Activated T-helper 1 cell treated with anti-CD3 and anti-CD28 coated beads, Interleukin-12 subunit alpha, Interleukin-12 subunit beta, Interleukin-2, Interleukin-4 antibody, amounts not matched to agents 30 ng/mL and 10 ng/mL and 1 ng/mL, durations not matched to agents 14 hours and 24 hours and 36 hours (primary cell): Measurements from ENCODE around the gene CDKAL1. TPM values are rescaled to one million over a fixed set of nuclear protein-coding genes. Genes with fewer than 3 reads are reported as not detected.

Source experiments
- DNase-seq: peaks from one replicate; pipeline ENCODE4 v3.0.0; 2021; ENCODE audit warnings: low spot score
- H3K27ac Mint-ChIP-seq: one replicate; pipeline ENCODE4 v1.8.0; 2021; ENCODE audit warnings: mild to moderate bottlenecking, mixed read lengths
- H3K27me3 Mint-ChIP-seq: one replicate; pipeline ENCODE4 v1.8.0; 2022; ENCODE audit warnings: mild to moderate bottlenecking, moderate library complexity, mixed read lengths; ENCODE audit not compliant: insufficient read depth
- H3K36me3 Mint-ChIP-seq: one replicate; pipeline ENCODE4 v1.8.0; 2021; ENCODE audit warnings: low read depth, mixed read lengths
- H3K4me1 Mint-ChIP-seq: one replicate; pipeline ENCODE4 v1.8.0; 2021; ENCODE audit warnings: low read depth, mixed read lengths
- H3K4me3 Mint-ChIP-seq: one replicate; pipeline ENCODE4 v1.8.0; 2021; ENCODE audit warnings: mild to moderate bottlenecking, moderate library complexity, mixed read lengths
- H3K9me3 Mint-ChIP-seq: one replicate; pipeline ENCODE4 v1.8.0; 2021; ENCODE audit warnings: mixed read lengths
- intact Hi-C: fragments of 100-400 bp; cut with micrococcal nuclease; formaldehyde crosslinking; loops from one replicate; pipeline ENCODE4 v1.15.1; 2024
- total RNA-seq: library from RNA; stranded (reverse); gene quantifications from 2 replicates; pipeline ENCODE4 v1.2.3, GENCODE V29; 2022

CDKAL1 gene
- total RNA-seq, 1 donor from 2014 or later = 32.2 TPM

DNA sequence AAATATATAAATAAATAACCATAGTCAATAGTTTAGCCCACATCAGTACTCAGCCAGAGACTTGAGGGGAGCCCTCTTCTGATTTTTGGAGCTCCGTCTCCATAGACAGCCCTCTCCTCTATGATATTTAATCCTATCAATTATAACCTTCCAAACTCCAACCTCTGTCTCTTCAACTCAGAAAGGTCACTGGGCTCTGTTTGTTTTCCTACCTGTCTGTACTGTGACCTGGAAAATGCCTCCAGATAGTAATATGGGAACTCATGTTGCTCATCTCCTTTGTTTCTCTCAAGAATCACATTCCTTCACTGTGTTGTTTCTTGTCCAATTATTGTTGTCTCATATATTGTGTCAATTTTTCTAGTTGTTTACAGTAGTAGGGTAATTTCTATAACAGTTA, 409.7 kb downstream of the CDKAL1 start:
- H3K4me1 Mint-ChIP-seq = peaks cover 12% of the 10 kb centered on the region
- DNase-seq = no peak
- intact Hi-C loops = no loop called here
- H3K36me3 Mint-ChIP-seq = peaks cover 6% of the 10 kb centered on the region
- H3K9me3 Mint-ChIP-seq = peaks cover 22% of the 10 kb centered on the region
- H3K4me3 Mint-ChIP-seq = no peak overlapping the region
- H3K27me3 Mint-ChIP-seq = no peaks in the 10 kb centered on the region
- no peak overlapping the region for H3K27ac Mint-ChIP-seq

- Mint-ChIP-seq H3K9me3 (peaks cover 22% of the 10 kb centered on the region), H3K27me3 (no peaks in the 10 kb centered on the region), H3K4me3 (no peak overlapping the region), H3K4me1 (peaks cover 7% of the 10 kb centered on the region), H3K36me3 (peaks cover 6% of the 10 kb centered on the region), H3K27ac (no peak overlapping the region)
- intact Hi-C loops = no loop called here
- DNase-seq = no peak
Observed at GRCh38 chr6:20946022-20946421, 411.8 kb downstream of the CDKAL1 start.

DNA sequence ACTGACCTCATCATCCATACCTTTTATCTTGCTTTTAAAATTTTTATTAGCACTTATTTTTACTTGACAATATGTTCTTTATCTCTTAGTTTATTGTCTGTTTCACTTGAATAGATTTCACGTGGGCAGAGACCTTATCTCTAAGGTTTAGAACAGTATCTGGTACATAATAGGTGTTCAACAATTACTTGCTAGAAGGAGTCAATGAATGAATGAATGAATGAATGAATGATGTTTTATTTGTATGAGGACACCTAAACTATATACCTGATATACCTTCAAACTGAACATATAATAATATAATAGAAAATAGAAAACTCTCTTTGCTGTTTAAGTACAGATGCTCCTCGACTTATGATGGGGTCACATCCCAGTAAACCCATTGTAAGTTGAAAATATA, 412.6 kb downstream of the CDKAL1 start:
- Mint-ChIP-seq H3K4me1 (peaks cover 7% of the 10 kb centered on the region), H3K36me3 (peaks cover 6% of the 10 kb centered on the region), H3K27me3 (no peaks in the 10 kb centered on the region), H3K27ac (no peak overlapping the region), H3K4me3 (no peak overlapping the region), H3K9me3 (peaks cover 14% of the 10 kb centered on the region)
- DNase-seq = no peak
- intact Hi-C loops = no loop called here

GRCh38 chr6:20947977-20948376, 413.7 kb downstream of the CDKAL1 start:
- Mint-ChIP-seq H3K36me3 (peaks cover 5% of the 10 kb centered on the region), H3K9me3 (peaks cover 12% of the 10 kb centered on the region), H3K27ac (no peak overlapping the region), H3K4me1 (peaks cover 7% of the 10 kb centered on the region), H3K4me3 (no peak overlapping the region), H3K27me3 (no peaks in the 10 kb centered on the region)
- no peak for DNase-seq
- intact Hi-C loops = no loop called here

GRCh38 chr6:20948556-20948955, 414.3 kb downstream of the CDKAL1 start:
- H3K27me3 Mint-ChIP-seq = no peaks in the 10 kb centered on the region
- DNase-seq = no peak
- intact Hi-C loops = no loop called here
- H3K27ac Mint-ChIP-seq = no peak overlapping the region
- peaks cover 2% of the 10 kb centered on the region for H3K36me3 Mint-ChIP-seq
- H3K9me3 Mint-ChIP-seq = peaks cover 6% of the 10 kb centered on the region
- H3K4me3 Mint-ChIP-seq = no peak overlapping the region
- peaks cover 7% of the 10 kb centered on the region for H3K4me1 Mint-ChIP-seq

DNA sequence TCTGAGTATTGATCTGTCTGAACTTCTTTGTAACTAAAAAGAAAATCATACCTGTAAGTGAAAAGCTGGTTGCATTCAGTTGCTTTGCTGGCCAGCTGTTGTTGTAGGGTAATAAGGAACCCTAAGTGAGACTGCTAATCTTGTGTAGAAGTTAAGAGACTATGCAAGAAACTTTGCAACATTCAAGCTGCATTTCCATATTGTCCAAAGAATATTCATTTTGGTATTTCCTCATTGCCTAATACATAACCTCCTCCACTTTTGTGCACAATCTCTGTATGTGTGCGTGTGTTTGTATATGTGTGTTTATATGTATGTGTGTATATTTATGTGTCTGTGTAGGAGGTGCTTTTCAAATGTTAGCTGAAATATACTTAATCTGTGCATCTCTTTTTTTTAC, 414.9 kb downstream of the CDKAL1 start:
- H3K27ac Mint-ChIP-seq = no peak overlapping the region
- no peak for DNase-seq
- H3K27me3 Mint-ChIP-seq = no peaks in the 10 kb centered on the region
- intact Hi-C loops = no loop called here
- H3K36me3 Mint-ChIP-seq = no peaks in the 10 kb centered on the region
- H3K4me1 Mint-ChIP-seq = peaks cover 7% of the 10 kb centered on the region
- no peak overlapping the region for H3K4me3 Mint-ChIP-seq
- H3K9me3 Mint-ChIP-seq = peaks cover 1% of the 10 kb centered on the region

GRCh38 chr6:20952699-20953474, 418.6 kb downstream of the CDKAL1 start:
- DNase-seq = no peak
- Mint-ChIP-seq H3K9me3 (no peaks in the 10 kb centered on the region), H3K4me1 (no peaks in the 10 kb centered on the region), H3K27me3 (no peaks in the 10 kb centered on the region), H3K4me3 (no peak overlapping the region), H3K36me3 (peaks cover 12% of the 10 kb centered on the region), H3K27ac (no peak overlapping the region)
- intact Hi-C loops = no loop called here

DNA sequence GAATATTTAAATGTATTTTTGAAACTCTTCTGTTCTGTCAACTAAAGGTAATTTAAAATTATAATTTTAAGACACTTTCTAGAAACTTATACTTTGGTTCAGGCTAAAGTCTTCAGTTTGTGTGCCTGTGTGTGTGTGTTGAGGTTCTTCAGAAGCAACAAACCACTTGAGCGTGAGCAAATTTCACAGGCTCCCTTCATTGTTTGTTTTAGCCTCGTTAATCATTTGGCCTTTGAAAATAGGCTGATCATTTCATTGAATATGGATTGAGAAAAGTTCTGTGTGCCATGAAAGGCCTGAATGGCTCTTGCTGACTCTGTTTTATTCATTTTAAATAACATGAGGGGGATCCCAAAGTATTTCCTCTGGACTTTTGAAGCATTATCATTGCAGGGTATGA, 420.1 kb downstream of the CDKAL1 start:
- intact Hi-C loops = no loop called here
- peaks cover 12% of the 10 kb centered on the region for H3K36me3 Mint-ChIP-seq
- H3K4me3 Mint-ChIP-seq = no peak overlapping the region
- no peak overlapping the region for H3K27ac Mint-ChIP-seq
- no peaks in the 10 kb centered on the region for H3K4me1 Mint-ChIP-seq
- no peaks in the 10 kb centered on the region for H3K9me3 Mint-ChIP-seq
- no peak for DNase-seq
- H3K27me3 Mint-ChIP-seq = no peaks in the 10 kb centered on the region

- Mint-ChIP-seq H3K4me1 (no peaks in the 10 kb centered on the region), H3K27ac (no peak overlapping the region), H3K9me3 (no peaks in the 10 kb centered on the region), H3K27me3 (no peaks in the 10 kb centered on the region), H3K4me3 (no peak overlapping the region), H3K36me3 (peaks cover 12% of the 10 kb centered on the region)
- intact Hi-C loops = no loop called here
- no peak for DNase-seq
Observed at GRCh38 chr6:20955131-20955530, 420.9 kb downstream of the CDKAL1 start.

DNA sequence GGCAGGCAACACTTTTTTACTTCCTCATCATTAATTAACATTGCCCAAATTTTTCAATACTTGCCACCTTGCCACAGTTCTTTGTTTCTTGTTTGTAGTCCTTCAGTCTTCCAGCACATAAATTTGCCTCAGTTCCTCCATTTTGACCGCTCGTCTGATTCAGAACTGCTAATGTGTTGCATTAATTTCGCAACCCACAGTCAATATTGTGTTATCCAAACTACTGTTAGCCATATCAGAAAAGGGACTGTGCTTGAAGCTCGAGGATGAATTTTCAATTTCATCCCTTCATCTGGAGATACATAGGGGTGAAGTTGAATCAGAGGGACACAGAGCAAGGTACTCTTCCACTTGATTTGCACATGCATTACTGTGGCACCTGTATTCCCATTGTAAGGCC, 421.5 kb downstream of the CDKAL1 start:
- Mint-ChIP-seq H3K9me3 (no peaks in the 10 kb centered on the region), H3K27me3 (no peaks in the 10 kb centered on the region), H3K4me1 (no peaks in the 10 kb centered on the region), H3K4me3 (no peak overlapping the region), H3K36me3 (peaks cover 12% of the 10 kb centered on the region), H3K27ac (no peak overlapping the region)
- DNase-seq = no peak
- intact Hi-C loops = no loop called here

DNA sequence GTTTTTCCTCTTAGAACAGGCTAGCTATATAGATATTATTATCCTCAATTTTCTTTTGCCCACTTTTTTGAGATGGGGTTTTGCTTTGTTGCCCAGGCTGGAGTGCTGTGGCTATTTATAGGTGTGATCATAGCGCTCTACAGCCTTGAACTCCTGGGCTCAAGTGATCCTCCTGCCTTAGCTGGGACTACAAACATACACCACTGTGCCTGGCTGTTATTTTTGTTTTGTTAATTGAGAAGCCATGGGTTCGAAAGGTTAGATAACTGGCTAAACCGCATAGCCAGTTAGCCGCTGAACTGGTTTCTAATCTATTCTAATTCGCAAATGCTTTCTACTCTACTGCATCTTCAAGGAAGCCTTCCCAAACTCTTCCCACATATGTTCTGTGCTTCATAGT, 425.8 kb downstream of the CDKAL1 start:
- Mint-ChIP-seq H3K4me3 (no peak overlapping the region), H3K4me1 (no peaks in the 10 kb centered on the region), H3K27me3 (no peaks in the 10 kb centered on the region), H3K36me3 (peaks cover 17% of the 10 kb centered on the region), H3K9me3 (no peaks in the 10 kb centered on the region), H3K27ac (no peak overlapping the region)
- DNase-seq = no peak
- intact Hi-C loops = no loop called here

DNA sequence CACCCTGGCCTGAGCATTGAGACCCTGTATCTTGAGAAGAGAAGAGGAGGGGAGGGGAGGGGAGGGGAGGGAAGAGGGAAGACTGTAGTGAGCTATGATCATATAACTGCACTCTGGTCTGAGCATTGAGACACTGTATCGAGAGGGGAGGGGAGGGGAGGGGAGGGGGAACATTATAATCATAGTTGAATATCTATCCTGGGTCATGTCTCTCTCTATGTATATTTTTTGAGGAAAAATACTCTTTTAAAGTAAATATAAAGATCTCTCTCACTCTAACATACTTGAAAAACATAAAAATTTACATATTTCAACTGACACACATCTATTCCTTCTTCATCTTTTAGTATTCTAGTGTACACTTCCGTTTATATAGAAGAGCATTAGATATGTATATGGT, 431.0 kb downstream of the CDKAL1 start:
- Mint-ChIP-seq H3K27ac (no peak overlapping the region), H3K9me3 (peaks cover 9% of the 10 kb centered on the region), H3K4me3 (no peak overlapping the region), H3K4me1 (no peaks in the 10 kb centered on the region), H3K27me3 (no peaks in the 10 kb centered on the region), H3K36me3 (peaks cover 9% of the 10 kb centered on the region)
- intact Hi-C loops = no loop called here
- DNase-seq = no peak

DNA sequence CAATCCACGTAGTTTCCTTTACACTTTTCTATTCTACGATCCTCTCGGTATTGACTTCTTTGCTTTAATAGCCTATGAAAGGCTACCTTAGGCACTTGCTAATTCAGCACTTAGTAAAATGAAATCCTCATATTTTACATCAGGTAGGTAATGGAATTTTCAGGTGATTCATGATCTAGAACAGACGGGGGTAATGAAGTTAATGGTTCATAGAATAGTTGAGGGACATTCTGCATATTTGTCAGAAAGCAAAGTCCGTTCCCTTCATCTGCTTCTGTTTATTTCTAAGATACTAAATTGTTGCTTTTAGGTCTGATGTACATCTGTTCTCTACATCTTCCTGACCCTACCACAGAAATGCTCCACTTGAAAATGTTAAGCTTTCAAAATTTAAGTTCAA, 431.7 kb downstream of the CDKAL1 start:
- no peak overlapping the region for H3K27ac Mint-ChIP-seq
- peaks cover 9% of the 10 kb centered on the region for H3K9me3 Mint-ChIP-seq
- peaks cover 9% of the 10 kb centered on the region for H3K36me3 Mint-ChIP-seq

GRCh38 chr6:20969551-20969950, 435.3 kb downstream of the CDKAL1 start:
- no peak overlapping the region for H3K27ac Mint-ChIP-seq
- no peaks in the 10 kb centered on the region for H3K4me1 Mint-ChIP-seq
- no peak overlapping the region for H3K4me3 Mint-ChIP-seq
- peaks cover 4% of the 10 kb centered on the region for H3K36me3 Mint-ChIP-seq
- intact Hi-C loops = no loop called here
- H3K9me3 Mint-ChIP-seq = peaks cover 9% of the 10 kb centered on the region
- H3K27me3 Mint-ChIP-seq = no peaks in the 10 kb centered on the region
- DNase-seq = no peak

More for the DNA sequence above, 431.7 kb downstream of the CDKAL1 start:
- no peak for DNase-seq
- H3K4me1 Mint-ChIP-seq = no peaks in the 10 kb centered on the region
- no peak overlapping the region for H3K4me3 Mint-ChIP-seq
- intact Hi-C loops = no loop called here
- H3K27me3 Mint-ChIP-seq = no peaks in the 10 kb centered on the region
